ENCODE measurements around the gene ASIP.

- TF ChIP-seq CTCF (IDR thresholded peaks at IDR 0.05; ENCODE audit: insufficient read depth, low read depth, low read length) = no peak
- TF ChIP-seq EZH2 (IDR thresholded peaks at IDR 0.05; ENCODE audit: insufficient read depth, low read length) = no peak
Measured at GRCh38 chr20:34216382-34216742, 24.9 kb upstream of the ASIP start.
